T47D (cell line): ENCODE measurements around the gene IFNA8.
"Not testable (repeated sequence)": the region's sequence is repeated elsewhere in the genome, so short reads cannot be mapped to it uniquely, and the experiment has no call there.

Experiments used
- DNase-seq, 2 experiments: peaks; one replicate each; pipeline versions ENCODE4 v3.0.0 to v3.0.0-alpha.2; 2011 to 2012; ENCODE audit warnings: low read depth in 1 of 2, low spot score in 1 of 2
- JUND ChIP-seq: IDR thresholded peaks from 2 replicates; pipeline ENCODE4 v1.6.1; 2012; ENCODE audit warnings: low read depth
- in situ Hi-C: cut with HindIII; loops from 2 replicates; pipeline ENCODE4 v1.10.0; 2016; ENCODE audit warnings: low sequenced_read_pairs, low pct_unique_long_range_greater_than_20kb

The IFNA8 gene

DNA sequence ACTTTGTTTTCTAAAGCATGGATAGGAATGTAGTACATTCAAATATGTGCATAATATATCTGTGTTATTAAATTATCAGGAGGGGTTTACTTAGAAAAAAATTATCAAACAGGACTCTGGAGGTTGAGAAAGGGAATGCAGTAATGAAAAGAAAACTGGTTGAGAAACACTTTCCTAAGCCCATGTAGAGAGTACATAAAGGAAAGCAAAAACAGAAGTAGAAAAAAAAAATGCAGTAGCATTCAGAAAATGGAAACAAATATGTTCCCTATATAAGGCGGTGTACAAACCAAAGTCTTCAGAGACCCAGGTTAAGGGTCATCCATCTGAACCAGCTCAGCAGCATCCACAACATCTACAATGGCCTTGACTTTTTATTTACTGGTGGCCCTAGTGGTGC, at the start of gene IFNA8:
IFNA8 (plus strand) TSS at position 301 of the 400 bp plus-strand sequence; CDS start at position 361, 60 bp downstream.
- TF ChIP-seq JUND, result no peak
- in situ Hi-C loops, result no loop called here
- DNase-seq, result no peak

DNA sequence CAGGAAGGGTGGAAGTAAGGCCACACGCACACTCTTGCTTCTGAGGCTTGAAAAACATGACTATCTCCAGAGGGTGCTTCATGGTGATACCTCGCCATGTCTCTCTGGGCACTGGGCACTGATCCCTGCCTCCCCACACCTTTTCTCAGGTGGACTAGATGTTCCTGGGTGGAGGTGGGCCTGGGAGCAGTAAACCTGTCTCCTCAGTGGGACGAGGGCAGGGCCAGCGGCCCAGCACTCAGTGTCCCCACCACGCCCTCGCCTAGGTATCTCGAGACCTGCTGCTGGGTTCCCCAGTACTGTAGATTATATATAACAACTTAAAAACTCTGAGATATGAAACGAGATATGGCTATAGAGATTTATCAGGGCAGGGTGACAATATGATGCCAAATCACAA, 46.6 kb upstream of the IFNA8 start:
- in situ Hi-C loops, result no loop called here
- TF ChIP-seq JUND, result no peak
- DNase-seq, result no peak

DNA sequence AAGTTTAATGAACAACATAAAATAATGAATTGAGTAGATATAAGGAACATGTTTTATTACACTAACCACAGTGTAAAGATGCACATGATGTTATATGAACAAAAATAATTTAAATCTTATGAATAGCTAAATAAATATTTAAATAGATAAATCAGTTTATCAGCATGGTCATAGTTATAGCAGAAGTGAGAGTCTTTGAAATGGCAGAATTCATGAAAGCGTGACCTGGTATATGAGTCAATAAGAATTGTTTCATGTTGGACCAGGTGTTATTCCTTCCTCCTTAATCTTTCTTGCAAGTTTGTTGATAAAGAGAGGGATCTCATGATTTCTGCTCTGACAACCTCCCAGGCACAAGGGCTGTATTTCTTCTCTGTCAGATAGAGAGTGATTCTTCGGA, 41.7 kb upstream of the IFNA8 start:
- in situ Hi-C loops, DNase-seq: not testable (repeated sequence)

DNA sequence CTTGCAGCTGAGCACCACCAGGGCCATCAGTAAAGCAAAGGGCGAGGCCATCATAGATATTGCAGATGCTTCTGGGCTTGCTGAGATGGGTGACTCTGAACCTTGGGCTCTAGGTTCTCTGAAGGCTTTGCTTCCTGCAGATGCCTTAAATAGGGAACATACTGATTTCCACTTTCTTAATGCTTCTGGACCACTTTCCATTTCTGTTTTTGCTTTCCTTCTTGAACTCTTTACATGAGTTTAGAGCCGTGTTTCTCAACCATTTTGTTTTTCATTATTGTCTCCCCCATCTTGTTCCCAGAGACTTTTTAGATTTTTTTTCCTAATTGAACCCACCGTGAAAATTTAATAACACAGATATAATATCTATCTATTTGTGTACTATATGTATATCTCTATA, 41.0 kb upstream of the IFNA8 start, which contains the start of gene IFNA13:
IFNA13 (minus strand) TSS at position 101 of the 400 bp plus-strand sequence; CDS start at position 54, 47 bp downstream.
- in situ Hi-C loops, result no loop called here
- no peak for DNase-seq
- TF ChIP-seq JUND, result no peak

DNA sequence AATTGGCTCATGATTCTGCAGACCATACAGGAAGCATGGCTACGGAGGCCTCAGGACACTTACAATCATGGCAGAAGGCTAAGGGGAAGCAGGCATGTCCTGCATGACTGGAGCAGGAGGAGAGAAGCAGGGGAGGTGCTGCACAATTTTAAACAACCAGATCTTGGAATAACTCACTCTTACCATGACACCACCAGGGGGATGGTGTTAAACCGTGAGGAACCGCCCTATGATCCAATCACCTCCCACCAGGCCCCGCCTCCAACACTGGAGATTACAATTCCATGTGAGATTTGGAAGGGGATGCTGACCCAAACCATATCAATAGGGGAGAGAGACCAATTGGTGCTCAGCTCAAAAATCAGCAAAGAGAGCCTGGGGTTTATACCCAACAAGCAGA, 37.5 kb upstream of the IFNA8 start:
- DNase-seq, in situ Hi-C loops: not testable (repeated sequence)

DNA sequence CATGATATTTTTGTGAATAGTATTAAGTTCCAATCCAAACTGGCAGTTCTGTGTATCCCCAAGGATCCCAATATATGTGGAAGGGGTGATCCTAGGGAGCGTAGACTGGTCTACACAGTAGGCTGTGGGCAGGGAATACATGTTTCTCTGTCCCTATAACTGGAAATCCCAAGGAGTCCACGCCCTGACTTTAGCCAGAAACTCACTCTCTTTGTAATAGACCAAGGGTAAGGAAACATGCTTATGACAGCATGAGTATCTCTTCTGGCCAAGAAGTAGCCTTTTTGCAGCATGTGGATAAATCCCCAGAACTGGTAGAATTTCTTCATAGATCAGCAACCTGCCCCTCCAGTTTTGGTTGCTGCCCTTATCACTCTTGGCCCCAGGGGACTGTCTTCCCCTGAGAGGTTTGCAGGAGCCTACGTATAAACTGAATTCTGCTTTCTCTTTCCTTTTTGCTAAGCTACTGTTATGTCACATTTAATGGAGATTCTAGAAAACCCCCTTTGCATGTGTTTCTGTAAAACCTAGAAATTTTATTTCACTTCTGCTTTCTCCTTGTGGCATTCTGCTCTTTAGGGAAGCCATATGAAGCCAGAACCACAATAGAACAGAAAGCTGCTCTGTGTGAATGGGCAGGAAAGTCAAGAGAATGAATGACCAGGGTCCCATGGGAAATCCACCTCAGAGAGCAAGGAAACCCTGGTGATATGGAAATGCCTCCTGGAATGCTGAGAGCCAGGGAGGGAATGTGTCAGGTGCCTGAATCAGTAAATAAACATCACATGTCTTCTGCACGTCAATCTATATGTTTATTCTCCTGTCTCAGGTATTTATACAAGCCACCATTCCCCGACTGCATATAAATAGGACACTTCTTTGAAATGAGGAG, 27.2 kb upstream of the IFNA8 start:
- in situ Hi-C loops, result no loop called here
- TF ChIP-seq JUND, result no peak
- peak in 1 of 2 experiments; percentile 41 for DNase-seq

DNA sequence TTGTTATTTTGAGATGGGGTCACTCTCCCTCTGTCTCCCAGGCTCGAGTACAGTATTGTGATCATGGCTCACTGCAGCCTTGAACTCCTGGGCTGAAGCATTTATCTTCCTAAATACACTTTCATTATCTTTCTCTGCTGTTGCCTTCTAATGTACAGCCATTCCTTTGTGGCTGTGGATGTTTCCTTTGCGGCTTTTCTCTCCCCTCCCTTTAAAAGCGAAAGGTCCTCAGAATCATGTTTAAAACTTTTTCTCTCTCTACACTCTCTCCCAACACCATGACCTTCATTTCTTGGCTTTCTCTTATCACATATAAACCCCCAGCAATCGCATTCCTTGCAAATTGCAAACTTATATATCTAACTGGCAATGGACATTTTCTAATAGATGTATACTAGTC, 25.3 kb upstream of the IFNA8 start:
- in situ Hi-C loops, result no loop called here
- no peak for TF ChIP-seq JUND
- no peak for DNase-seq

DNA sequence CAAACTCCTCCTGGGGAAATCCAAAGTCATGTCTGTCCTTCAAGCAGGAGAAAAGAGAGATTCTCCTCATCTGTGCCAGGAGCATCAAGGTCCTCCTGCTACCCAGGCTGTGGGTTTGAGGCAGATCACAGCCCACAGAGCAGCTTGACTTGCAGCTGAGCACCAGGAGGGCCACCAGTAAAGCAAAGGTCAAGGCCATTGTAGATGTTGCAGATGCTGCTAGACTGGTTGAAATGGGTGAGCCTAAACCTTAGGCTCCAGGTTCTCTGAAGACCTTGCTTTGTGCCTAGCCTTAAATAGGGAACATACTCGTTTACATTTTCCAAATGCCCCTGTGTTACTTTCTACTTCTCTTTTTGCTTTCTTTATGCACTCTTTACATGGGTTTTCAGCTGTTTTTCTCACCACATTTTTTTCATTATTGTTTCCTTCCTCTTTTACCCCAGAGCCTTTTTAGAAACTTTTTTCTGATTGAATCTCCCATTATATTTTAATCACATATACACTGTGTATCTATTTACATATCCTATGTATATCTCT, 23.7 kb upstream of the IFNA8 start, which contains the start of gene IFNA2:
IFNA2 (minus strand) TSS at position 268 of the 540 bp plus-strand sequence; CDS start at position 199, 69 bp downstream.
- no peak for TF ChIP-seq JUND
- no peak for DNase-seq
- in situ Hi-C loops, result no loop called here

DNA sequence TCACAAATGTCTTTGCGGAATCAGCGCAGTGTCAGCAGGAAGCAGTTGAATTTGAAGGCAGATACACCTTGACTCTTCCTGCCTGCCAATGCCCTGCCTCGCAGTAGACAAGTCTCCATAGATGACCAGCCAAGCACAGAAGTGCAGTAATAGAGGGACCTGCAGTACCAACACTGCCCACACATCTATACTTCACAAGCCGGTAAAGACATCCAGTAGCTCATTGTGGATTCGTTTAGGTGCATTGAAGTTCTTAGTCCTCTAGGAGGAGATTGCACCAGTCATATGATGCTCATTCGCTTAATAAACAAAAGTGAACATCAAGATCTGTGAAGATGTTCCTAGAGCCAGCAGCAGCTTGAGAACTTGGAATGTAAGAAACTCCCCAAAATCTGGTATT, 16.6 kb upstream of the IFNA8 start:
- in situ Hi-C loops, result no loop called here
- peak in 1 of 2 experiments; percentile 77 for DNase-seq
- no peak for TF ChIP-seq JUND

DNA sequence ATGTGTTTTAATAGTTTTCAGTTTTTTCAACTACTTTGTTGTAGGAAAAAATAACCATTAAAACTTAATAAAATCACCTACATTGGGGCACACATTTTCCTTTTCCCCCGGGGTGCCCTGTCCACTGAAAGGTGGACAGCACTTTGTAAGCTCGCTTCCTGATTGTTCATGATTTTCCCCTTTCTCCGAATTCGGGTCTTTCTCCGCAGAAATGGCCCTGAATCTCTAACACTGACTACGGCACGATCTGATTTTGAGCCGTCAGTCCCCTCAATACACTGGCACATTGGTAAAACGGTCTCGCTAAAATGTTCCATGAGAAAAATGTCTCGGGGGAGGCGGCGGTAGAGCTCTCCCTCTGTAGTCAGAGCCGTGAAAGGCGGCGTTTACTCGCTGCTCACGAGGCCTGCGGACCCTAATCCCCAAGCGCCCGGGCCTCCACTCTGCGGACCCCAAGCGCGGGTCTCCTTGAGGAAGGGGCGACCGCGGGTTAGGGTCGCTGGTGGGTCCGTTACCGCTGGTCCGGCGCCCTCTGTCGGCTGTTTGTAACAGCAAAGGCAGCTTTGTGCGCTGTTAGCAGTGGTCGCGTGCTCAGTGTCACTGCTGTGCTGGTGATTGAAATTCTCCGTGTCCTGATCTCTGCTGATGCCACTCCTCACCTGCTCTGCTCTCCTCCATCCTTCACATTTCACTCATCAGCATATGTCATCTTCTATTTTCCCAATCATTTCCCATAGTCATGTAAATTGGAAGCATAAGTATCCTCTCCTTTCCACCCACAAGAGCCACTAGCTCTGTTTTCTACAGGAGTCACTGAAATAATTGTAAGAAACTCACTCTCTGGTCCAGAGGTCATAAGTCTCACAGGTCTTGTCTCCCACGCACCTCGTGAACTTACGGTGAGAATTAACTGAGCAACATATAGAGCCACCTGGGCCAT, 12.9 kb upstream of the IFNA8 start:
- TF ChIP-seq JUND, result no peak
- peak in 1 of 2 experiments; percentile 42 for DNase-seq
- in situ Hi-C loops, result no loop called here

DNA sequence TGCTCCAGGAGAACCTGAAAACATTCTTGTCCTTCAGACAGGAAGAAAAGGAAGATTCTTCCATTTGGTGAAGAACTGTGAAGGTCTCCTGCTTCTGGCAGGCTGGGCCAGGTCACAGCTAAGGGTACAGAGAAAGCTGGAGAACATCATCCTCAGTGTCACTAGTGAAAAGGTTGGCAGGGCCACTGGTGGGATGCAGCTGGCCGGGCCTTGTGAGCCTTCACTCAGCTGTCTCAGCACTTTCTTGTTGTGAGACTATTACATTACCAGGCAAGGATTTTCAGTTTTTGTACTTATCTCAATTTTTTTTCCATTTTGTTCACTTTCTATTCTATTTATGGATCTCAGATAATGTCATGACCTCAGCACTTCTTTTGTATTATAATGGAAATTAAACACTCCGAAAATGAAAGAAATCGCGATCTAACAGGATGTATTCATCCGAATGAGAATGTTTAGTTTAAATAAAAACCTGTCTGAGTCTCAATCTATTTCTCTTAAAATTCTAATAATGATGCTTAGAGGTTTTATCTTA, 9.9 kb upstream of the IFNA8 start:
- no peak for DNase-seq
- in situ Hi-C loops, result no loop called here
- no peak for TF ChIP-seq JUND

DNA sequence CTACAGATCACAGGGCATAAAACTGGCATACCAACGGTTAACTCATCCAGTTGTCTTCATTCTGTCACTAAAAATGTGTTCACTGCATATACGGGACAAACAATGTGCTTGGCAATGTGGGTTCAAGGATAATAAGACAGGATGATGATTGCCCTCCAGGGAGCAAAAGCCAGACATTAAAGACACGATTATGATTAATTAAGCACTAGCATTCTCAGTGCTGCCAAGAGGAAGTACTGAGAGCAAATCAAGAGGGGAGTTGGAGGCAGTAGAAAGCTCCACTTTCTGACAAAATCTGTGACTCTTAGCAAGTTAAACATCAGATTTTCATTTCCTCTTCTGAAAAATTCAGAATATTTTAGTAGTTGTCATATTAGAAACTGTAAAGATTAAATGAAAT, 9.0 kb upstream of the IFNA8 start:
- in situ Hi-C loops, result no loop called here
- no peak for TF ChIP-seq JUND
- no peak for DNase-seq
